Gastroesophageal sphincter (tissue), 3 donors: ENCODE data around the gene PLET1.

Source experiments
- CTCF ChIP-seq, 4 experiments: fragments of 200-600 bp in 2 of 4; fragments of 450-650 bp in 2 of 4; sonication (generic) in 1 of 4; IDR thresholded peaks; one replicate each; pipeline ENCODE4 v1.5.1; 2017 to 2019; ENCODE audit warnings: antibody characterized with exemption in 4 of 4, mild to moderate bottlenecking in 2 of 4, moderate library complexity in 2 of 4
- POLR2A ChIP-seq, 2 donors: fragments of 450-650 bp; IDR thresholded peaks; one replicate each; pipeline ENCODE4 v1.6.1; 2017; ENCODE audit warnings: antibody characterized with exemption in 2 of 2, mild to moderate bottlenecking in 2 of 2, moderate library complexity in 1 of 2

- TF ChIP-seq POLR2A (IDR thresholded peaks at IDR 0.05) (no peak), CTCF (IDR thresholded peaks at IDR 0.05) (no peak)
Measured at GRCh38 chr11:112228706-112229105, 32.0 kb downstream of the PLET1 start.
